HCT116 (cell line): ENCODE measurements around the gene TPRKB. TPM values are rescaled to one million over a fixed set of nuclear protein-coding genes. Genes with fewer than 3 reads are reported as not detected.
"Not testable (repeated sequence)": the region's sequence is repeated elsewhere in the genome, so short reads cannot be mapped to it uniquely, and the experiment has no call there.

Source experiments
- ATAC-seq: fragments of 200-7000 bp; cut with Tn5 transposase; 2 replicates; pipeline ENCODE4 v1.9.1; 2020; ENCODE audit warnings: mild to moderate bottlenecking, moderate library complexity
- BruUV-seq: library from RNA; stranded (reverse); fragments of 400-500 nt; replicated peaks from 2 replicates; lab custom pipeline; 2021; lab: Mats Ljungman, UMichigan
- CTCF ChIA-PET: fragments of 300-600 bp; sonication (Branson Sonifier 250); formaldehyde crosslinking; loops from one replicate; lab custom pipeline; 2021; ENCODE audit warnings: antibody characterized with exemption; lab: Charles Lee
- POLR2A ChIA-PET: fragments of 300-600, 350-600 bp; sonication (Branson Sonifier 250); formaldehyde crosslinking; loops from one replicate; lab custom pipeline; 2021; ENCODE audit warnings: antibody characterized with exemption; lab: Charles Lee
- RAD21 ChIA-PET, 2 experiments: fragments of 300-600 bp; sonication (Branson Sonifier 250); formaldehyde crosslinking; loops; one replicate each; lab custom pipeline; 2023; ENCODE audit warnings: low total read pairs in 2 of 2; ENCODE audit not compliant: uncharacterized antibody in 2 of 2, unreplicated experiment in 2 of 2, low non-redundant PET in 1 of 2; lab: Charles Lee
- DNase-seq: peaks from one replicate; pipeline ENCODE4 v3.0.0-alpha.2; 2010; ENCODE audit warnings: low read depth, low spot score
- H2AFZ ChIP-seq: fragments of 200-600 bp; shearing (Covaris generic), sonication (generic); 2 replicates; pipeline ENCODE4 v1.6.1; 2017; ENCODE audit warnings: low read depth, mixed run types, mixed read lengths, antibody characterized with exemption, low read length; ENCODE audit not compliant: poor library complexity, severe bottlenecking
- H3K27ac ChIP-seq: 2 replicates; pipeline ENCODE4 v1.5.1; 2012; ENCODE audit warnings: low read depth, low read length
- H3K27me3 ChIP-seq: fragments of 200-600 bp; sonication (generic); 2 replicates; pipeline ENCODE4 v1.6.1; 2016; ENCODE audit warnings: mixed run types, low read length, mixed read lengths; ENCODE audit not compliant: insufficient read depth
- H3K36me3 ChIP-seq, 2 experiments: fragments of 200-500 bp in 1 of 2; fragments of 200-600 bp in 1 of 2; sonication (Bioruptor generic) in 1 of 2; sonication (generic) in 1 of 2; 2 replicates each; pipeline versions ENCODE4 v1.5.1 to v1.6.1; 2014 to 2016; ENCODE audit warnings: low read length in 2 of 2, inconsistent platforms in 1 of 2, mixed read lengths in 1 of 2, mixed run types in 1 of 2; ENCODE audit not compliant: insufficient read depth in 2 of 2, control insufficient read depth in 1 of 2
- H3K4me1 ChIP-seq, 2 experiments: fragments of 200-600 bp in 1 of 2; sonication (generic) in 1 of 2; 2 replicates each; pipeline versions ENCODE4 v1.5.1 to v1.6.1; 2012 to 2017; ENCODE audit warnings: low read length in 2 of 2, inconsistent platforms in 1 of 2, mild to moderate bottlenecking in 1 of 2, mixed read lengths in 1 of 2, mixed run types in 1 of 2, moderate library complexity in 1 of 2; ENCODE audit not compliant: insufficient read depth in 2 of 2, control insufficient read depth in 1 of 2
- H3K4me2 ChIP-seq: fragments of 200-600 bp; sonication (generic); 2 replicates; pipeline ENCODE4 v1.6.1; 2017; ENCODE audit warnings: mixed run types, low read length, mixed read lengths
- H3K4me3 ChIP-seq, 2 experiments: fragments of 200-600 bp in 1 of 2; sonication (generic) in 1 of 2; replicated peaks in 1 of 2; 2 replicates each; pipeline ENCODE4 v1.5.1; 2011 to 2016; ENCODE audit warnings: low read length in 2 of 2, control low read depth in 1 of 2, low read depth in 1 of 2, mild to moderate bottlenecking in 1 of 2, mixed read lengths in 1 of 2, mixed run types in 1 of 2
- H3K79me2 ChIP-seq: fragments of 200-600 bp; sonication (generic); 2 replicates; pipeline ENCODE4 v1.6.1; 2017; ENCODE audit warnings: mild to moderate bottlenecking, mixed run types, low read length, moderate library complexity, mixed read lengths; ENCODE audit not compliant: insufficient read depth
- H3K9ac ChIP-seq: fragments of 200-600 bp; sonication (generic); 2 replicates; pipeline ENCODE4 v1.6.1; 2016; ENCODE audit warnings: low read length, mixed read lengths
- H3K9me2 ChIP-seq: fragments of 200-600 bp; sonication (generic), shearing (Covaris generic); 2 replicates; pipeline ENCODE4 v1.6.1; 2017; ENCODE audit warnings: mixed run types, mild to moderate bottlenecking, moderate library complexity; ENCODE audit not compliant: insufficient read depth
- H3K9me3 ChIP-seq, 2 experiments: fragments of 200-500 bp in 1 of 2; fragments of 200-600 bp in 1 of 2; sonication (Bioruptor generic) in 1 of 2; sonication (generic) in 1 of 2; 2 replicates each; pipeline ENCODE4 v1.6.1; 2014 to 2017; ENCODE audit warnings: low read length in 2 of 2, mixed read lengths in 2 of 2, inconsistent platforms in 1 of 2, low read depth in 1 of 2, mild to moderate bottlenecking in 1 of 2, mixed run types in 1 of 2, moderate library complexity in 1 of 2; ENCODE audit not compliant: control insufficient read depth in 1 of 2, insufficient read depth in 1 of 2
- H4K20me1 ChIP-seq: fragments of 200-600 bp; sonication (generic), shearing (Covaris generic); 2 replicates; pipeline ENCODE4 v1.6.1; 2017; ENCODE audit warnings: mixed run types, mild to moderate bottlenecking, moderate library complexity; ENCODE audit not compliant: insufficient read depth
- ATF3 ChIP-seq: IDR thresholded peaks from 2 replicates; pipeline ENCODE4 v1.6.1; 2012
- CEBPB ChIP-seq: IDR thresholded peaks from 2 replicates; pipeline ENCODE4 v1.6.1; 2012; ENCODE audit warnings: low read depth
- EGR1 ChIP-seq: IDR thresholded peaks from 2 replicates; pipeline ENCODE4 v1.6.1; 2012; ENCODE audit warnings: low read depth
- ELF1 ChIP-seq: IDR thresholded peaks from 2 replicates; pipeline ENCODE4 v1.6.1; 2012; ENCODE audit warnings: low read depth, borderline replicate concordance
- EZH2 ChIP-seq: fragments of 200-600 bp; sonication (generic); IDR thresholded peaks from 2 replicates; pipeline ENCODE4 v1.6.1; 2017; ENCODE audit warnings: antibody characterized with exemption, mixed run types
- EZH2phosphoT487 ChIP-seq: fragments of 200-600 bp; IDR thresholded peaks from 2 replicates; pipeline ENCODE4 v1.6.1; 2018; ENCODE audit warnings: antibody characterized with exemption, borderline replicate concordance
- FOSL1 ChIP-seq: IDR thresholded peaks from 2 replicates; pipeline ENCODE4 v1.6.1; 2012; ENCODE audit warnings: low read depth
- MAX ChIP-seq: IDR thresholded peaks from 2 replicates; pipeline ENCODE4 v1.6.1; 2012
- POLR2A ChIP-seq: IDR thresholded peaks from 2 replicates; pipeline ENCODE4 v1.7.0; 2011; ENCODE audit warnings: borderline replicate concordance; ENCODE audit not compliant: insufficient read depth, insufficient read length; ENCODE audit errors: extremely low read depth
- SIN3A ChIP-seq: IDR thresholded peaks from 2 replicates; pipeline ENCODE4 v1.6.1; 2012; ENCODE audit warnings: low read depth
- SRF ChIP-seq: IDR thresholded peaks from 2 replicates; pipeline ENCODE4 v1.6.1; 2012; ENCODE audit warnings: low read depth
- ZFX ChIP-seq: fragments of 450-650 bp; IDR thresholded peaks from 2 replicates; pipeline ENCODE4 v1.6.1; 2017
- ZNF274 ChIP-seq: fragments of 200-500 bp; sonication (Bioruptor generic); IDR thresholded peaks from 2 replicates; pipeline ENCODE4 v1.6.1; 2014; ENCODE audit warnings: mild to moderate bottlenecking, low read depth, low read length, inconsistent platforms
- intact Hi-C: fragments of 100-400 bp; cut with micrococcal nuclease; formaldehyde crosslinking; loops from 2 replicates; pipeline ENCODE4 v1.10.0; 2022
- total RNA-seq: library from RNA; stranded (reverse); gene quantifications from one replicate; pipeline ENCODE4 v1.2.1, GENCODE V29; 2021; ENCODE audit not compliant: unreplicated experiment

TPRKB gene
- total RNA-seq, 1 experiment from 2014 or later, result 42.5 TPM

- TF ChIP-seq ATF3 (no peak), EZH2phosphoT487 (no peak), EGR1 (peak; percentile 58)
Measured at GRCh38 chr2:73779467-73780236, 42.5 kb upstream of the TPRKB start, which contains the start of gene DUSP11 (continued).

GRCh38 chr2:73778867-73779466 is 41.8 kb upstream of the TPRKB start:
- DNase-seq, RAD21 ChIA-PET, H3K9me2 ChIP-seq, H3K9me3 ChIP-seq, H4K20me1 ChIP-seq, H2AFZ ChIP-seq, ATAC-seq, H3K27me3 ChIP-seq, intact Hi-C loops, CTCF ChIA-PET: not testable (repeated sequence)
- POLR2A ChIA-PET, result interaction anchor here (0.9 kb wide), 1 partner anchor 46 kb away, joined by 3 read pairs; no protein-coding TSS in a partner anchor
- H3K4me1 ChIP-seq, result peaks cover 12 to 37% of the 10 kb centered on the region in 2 experiments
- H3K36me3 ChIP-seq, result peaks cover 19 to 23% of the 10 kb centered on the region in 2 experiments
- H3K27ac ChIP-seq, result peak overlapping the region; percentile 58
- peak overlapping the region; percentile 85 to 97 for H3K4me3 ChIP-seq
- TSS peak; percentile 41 for BruUV-seq
- H3K4me2 ChIP-seq, result peak overlapping the region; percentile 88
- peaks cover 42% of the 10 kb centered on the region for H3K79me2 ChIP-seq
- H3K9ac ChIP-seq, result peak overlapping the region; percentile 93

GRCh38 chr2:73776869-73777519 is 39.8 kb upstream of the TPRKB start:
- peaks cover 47% of the 10 kb centered on the region for H3K79me2 ChIP-seq
- H3K4me2 ChIP-seq, result no peak overlapping the region
- no peaks in the 10 kb centered on the region for H3K27me3 ChIP-seq
- no TSS peak for BruUV-seq
- ChIA-PET RAD21 (no interaction called here), POLR2A (no interaction called here), CTCF (no interaction called here)
- H3K9me2 ChIP-seq, result no peaks in the 10 kb centered on the region
- H3K27ac ChIP-seq, result peak overlapping the region; percentile 5; the same call in 1 of the 2 replicates
- no peak for DNase-seq
- no peak overlapping the region for H2AFZ ChIP-seq
- H3K36me3 ChIP-seq, result peaks cover 31 to 39% of the 10 kb centered on the region in 2 experiments
- H3K9me3 ChIP-seq, result no peaks in the 10 kb centered on the region
- H4K20me1 ChIP-seq, result no peaks in the 10 kb centered on the region
- H3K4me3 ChIP-seq, result no peak overlapping the region
- no peak overlapping the region for H3K9ac ChIP-seq
- H3K4me1 ChIP-seq, result peaks cover 4 to 20% of the 10 kb centered on the region in 2 experiments; a peak in 3 of 4 replicates
- ATAC-seq, result no peak
- intact Hi-C loops, result no loop called here
- TF ChIP-seq EZH2 (no peak), POLR2A (no peak), ELF1 (no peak), CEBPB (no peak), ZNF274 (no peak), FOSL1 (no peak), ATF3 (no peak), EGR1 (no peak), ZFX (no peak), EZH2phosphoT487 (no peak), MAX (no peak), SIN3A (no peak), SRF (no peak)
